Transverse colon (tissue), 4 donors: ENCODE results near the gene DNMT3B.

ENCODE experiments used
- CTCF ChIP-seq, 5 experiments: fragments of 200-600 bp in 3 of 5; fragments of 450-650 bp in 2 of 5; sonication (generic) in 3 of 5; IDR thresholded peaks; 1 replicate in 2 of 5; 2 replicates in 3 of 5; pipeline ENCODE4 v1.5.1; 2016 to 2017; ENCODE audit warnings: antibody characterized with exemption in 5 of 5, inconsistent platforms in 3 of 5, mild to moderate bottlenecking in 2 of 5, moderate library complexity in 1 of 5
- EP300 ChIP-seq: sonication (generic); formaldehyde crosslinking; IDR thresholded peaks from one replicate; pipeline ENCODE4 v1.6.1; 2017; ENCODE audit warnings: antibody characterized with exemption, low read depth
- POLR2A ChIP-seq: fragments of 450-650 bp; IDR thresholded peaks from one replicate; pipeline ENCODE4 v1.6.1; 2016; ENCODE audit warnings: antibody characterized with exemption, mild to moderate bottlenecking, moderate library complexity
- POLR2AphosphoS5 ChIP-seq, 3 donors: sonication (generic); formaldehyde crosslinking; IDR thresholded peaks; one replicate each; pipeline ENCODE4 v1.6.1; 2016; ENCODE audit warnings: antibody characterized with exemption in 3 of 3

- TF ChIP-seq CTCF (IDR thresholded peaks at IDR 0.05): peak; percentile 92 to 99 (median 99)
- TF ChIP-seq POLR2AphosphoS5 (IDR thresholded peaks at IDR 0.05): no peak
- TF ChIP-seq POLR2A: no peak
- no peak for TF ChIP-seq EP300
Measured at GRCh38 chr20:32789896-32790750, 27.9 kb downstream of the DNMT3B start.
